ENCODE results near the gene SCCPDH.

Gene SCCPDH

DNA sequence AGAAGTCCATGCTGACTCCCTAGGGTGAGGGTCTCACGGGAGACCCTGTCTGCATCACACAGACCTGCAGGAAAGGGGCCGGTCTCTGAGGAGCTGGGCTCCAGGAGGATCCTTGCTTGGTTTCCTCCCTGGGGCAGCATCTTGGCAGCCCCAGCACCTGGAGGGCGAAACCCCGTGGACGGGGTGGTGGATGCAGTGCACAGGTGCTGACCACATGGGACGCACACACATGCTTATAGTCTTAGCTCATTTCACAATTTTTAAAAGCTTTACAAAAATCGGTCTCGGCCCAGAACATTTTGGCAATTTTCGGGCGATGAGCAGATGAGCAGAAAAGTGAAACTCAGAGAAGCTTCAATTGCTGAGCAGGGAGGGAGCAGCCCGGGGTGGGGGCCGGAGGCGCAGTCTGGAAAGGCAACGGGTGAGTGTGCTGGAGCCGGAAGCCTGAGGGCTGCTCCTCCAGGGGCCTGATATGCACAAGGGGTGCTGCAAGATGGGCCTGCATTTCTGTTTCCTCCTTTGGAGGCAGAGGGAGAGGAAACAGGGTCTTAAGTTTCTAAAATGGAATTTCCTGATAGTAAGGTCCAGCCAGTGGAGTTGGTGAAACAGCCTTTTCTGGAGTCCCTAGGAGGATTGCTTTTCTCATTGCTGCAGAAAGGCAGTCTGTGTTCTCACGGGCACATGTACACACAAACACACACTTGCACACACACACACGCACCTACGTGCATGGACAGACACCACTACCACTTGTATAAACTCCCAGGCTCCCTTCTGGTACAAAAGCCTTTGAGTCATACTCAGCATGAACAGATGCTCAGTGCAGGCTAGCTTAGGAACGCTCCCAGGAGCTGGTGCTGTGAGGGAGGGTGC is 60.6 kb downstream of the SCCPDH start:
- DNase-seq (ENCODE audit: extremely low spot score) = no peak
- POLR2A ChIA-PET = no interaction called here
- CTCF ChIA-PET = no interaction called here
- TF ChIP-seq SUZ12 (IDR thresholded peaks at IDR 0.05) = no peak
- no peak for TF ChIP-seq BHLHE40 (IDR thresholded peaks at IDR 0.05; ENCODE audit: borderline replicate concordance)
- TF ChIP-seq ELF4 (IDR thresholded peaks at IDR 0.05) = no peak
- no peak for TF ChIP-seq TARDBP (IDR thresholded peaks at IDR 0.05)
- no peak for TF ChIP-seq CTBP1 (IDR thresholded peaks at IDR 0.05; ENCODE audit: borderline replicate concordance)
- TF ChIP-seq FOXM1 (IDR thresholded peaks at IDR 0.05; ENCODE audit: borderline replicate concordance) = no peak
- no peak for TF ChIP-seq FOXK2 (IDR thresholded peaks at IDR 0.05)
- TF ChIP-seq HDGF (IDR thresholded peaks at IDR 0.05; ENCODE audit: borderline replicate concordance) = no peak
- no peak for TF ChIP-seq LEF1 (IDR thresholded peaks at IDR 0.05; ENCODE audit: borderline replicate concordance)
- TF ChIP-seq, protein P1, sequence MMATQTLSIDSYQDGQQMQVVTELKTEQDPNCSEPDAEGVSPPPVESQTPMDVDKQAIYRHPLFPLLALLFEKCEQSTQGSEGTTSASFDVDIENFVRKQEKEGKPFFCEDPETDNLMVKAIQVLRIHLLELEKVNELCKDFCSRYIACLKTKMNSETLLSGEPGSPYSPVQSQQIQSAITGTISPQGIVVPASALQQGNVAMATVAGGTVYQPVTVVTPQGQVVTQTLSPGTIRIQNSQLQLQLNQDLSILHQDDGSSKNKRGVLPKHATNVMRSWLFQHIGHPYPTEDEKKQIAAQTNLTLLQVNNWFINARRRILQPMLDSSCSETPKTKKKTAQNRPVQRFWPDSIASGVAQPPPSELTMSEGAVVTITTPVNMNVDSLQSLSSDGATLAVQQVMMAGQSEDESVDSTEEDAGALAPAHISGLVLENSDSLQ (IDR thresholded peaks at IDR 0.05) = no peak

DNA sequence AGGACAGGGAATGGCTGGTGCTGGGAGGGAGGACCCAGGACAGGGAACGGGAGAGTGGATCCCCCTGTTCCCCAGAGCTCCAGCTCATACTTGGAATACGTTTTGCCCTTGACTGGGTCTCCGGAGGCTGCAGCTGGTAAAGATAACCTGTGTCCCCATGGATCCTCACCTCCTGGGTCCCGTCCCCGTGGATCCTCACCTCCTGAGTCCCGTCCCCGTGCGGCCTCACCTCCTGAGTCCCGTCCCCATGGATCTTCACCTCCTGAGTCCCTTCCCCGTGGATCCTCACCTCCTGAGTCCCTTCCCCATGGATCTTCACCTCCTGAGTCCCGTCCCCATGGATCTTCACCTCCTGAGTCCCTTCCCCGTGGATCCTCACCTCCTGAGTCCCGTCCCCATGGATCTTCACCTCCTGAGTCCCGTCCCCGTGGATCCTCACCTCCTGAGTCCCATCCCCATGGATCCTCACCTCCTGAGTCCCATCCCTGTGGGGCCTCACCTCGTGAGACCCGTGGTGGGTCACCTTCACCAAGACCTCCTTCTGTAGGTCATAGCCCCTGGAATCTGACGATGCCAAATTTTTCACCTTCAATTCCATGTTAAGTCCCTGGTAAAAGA is 61.4 kb downstream of the SCCPDH start:
- POLR2A ChIA-PET = no interaction called here
- CTCF ChIA-PET = no interaction called here
- peak; percentile 13 for DNase-seq (ENCODE audit: extremely low spot score)

DNA sequence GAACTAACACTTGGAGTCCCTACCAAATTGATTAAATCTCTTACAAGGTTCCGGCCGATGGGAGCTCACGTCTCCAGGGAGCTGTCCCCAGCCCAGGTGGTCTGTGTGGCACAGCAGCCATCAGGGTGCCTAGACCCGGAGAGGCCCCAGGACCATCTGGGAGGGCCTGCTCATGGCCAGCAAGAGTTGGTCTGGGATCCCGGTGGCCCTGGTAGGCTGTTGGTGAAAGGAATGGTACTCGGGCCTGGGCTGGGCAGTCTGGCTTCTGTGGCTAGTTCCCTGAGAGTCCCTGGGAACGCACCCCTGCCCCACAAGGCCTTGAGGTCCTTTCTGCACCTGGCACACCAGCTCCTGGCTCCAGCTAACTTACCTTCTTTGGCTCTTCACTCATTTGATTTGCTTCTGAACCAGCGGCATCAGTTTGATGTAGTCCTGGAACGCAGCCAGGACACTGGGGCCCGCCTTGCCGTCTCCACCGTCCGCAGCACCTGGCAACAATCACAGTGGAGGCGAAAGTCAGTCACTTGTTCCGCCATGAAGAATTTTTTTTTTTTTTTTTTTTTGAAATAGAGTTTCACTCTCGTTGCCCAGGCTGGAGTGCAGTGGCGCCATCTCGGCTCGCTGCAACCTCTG is 62.5 kb downstream of the SCCPDH start:
- no peak for DNase-seq (ENCODE audit: extremely low spot score)
- ChIA-PET CTCF (no interaction called here), POLR2A (no interaction called here)
- no peak for TF ChIP-seq NFRKB (IDR thresholded peaks at IDR 0.05)
- no peak for TF ChIP-seq L3MBTL2 (conservative IDR thresholded peaks at IDR 0.05)
- TF ChIP-seq HDGF (IDR thresholded peaks at IDR 0.05; ENCODE audit: borderline replicate concordance) = no peak
- TF ChIP-seq SUZ12 (IDR thresholded peaks at IDR 0.05) = no peak
- TF ChIP-seq LEF1 (IDR thresholded peaks at IDR 0.05; ENCODE audit: borderline replicate concordance) = no peak
- TF ChIP-seq FOXM1 (IDR thresholded peaks at IDR 0.05; ENCODE audit: borderline replicate concordance) = no peak
- TF ChIP-seq ARNT (IDR thresholded peaks at IDR 0.05) = no peak
- no peak for TF ChIP-seq FOXA1 (IDR thresholded peaks at IDR 0.05)
- no peak for TF ChIP-seq BHLHE40 (IDR thresholded peaks at IDR 0.05; ENCODE audit: borderline replicate concordance)
- no peak for TF ChIP-seq TARDBP (IDR thresholded peaks at IDR 0.05)
- TF ChIP-seq FOXK2 (IDR thresholded peaks at IDR 0.05) = no peak
- TF ChIP-seq SP1 (IDR thresholded peaks at IDR 0.05) = no peak
- TF ChIP-seq ELF4 (IDR thresholded peaks at IDR 0.05) = no peak

More for the DNA sequence above, 61.4 kb downstream of the SCCPDH start:
- no peak for TF ChIP-seq SP1 (IDR thresholded peaks at IDR 0.05)
- no peak for TF ChIP-seq SUZ12 (IDR thresholded peaks at IDR 0.05)
- no peak for TF ChIP-seq FOXK2 (IDR thresholded peaks at IDR 0.05)

DNA sequence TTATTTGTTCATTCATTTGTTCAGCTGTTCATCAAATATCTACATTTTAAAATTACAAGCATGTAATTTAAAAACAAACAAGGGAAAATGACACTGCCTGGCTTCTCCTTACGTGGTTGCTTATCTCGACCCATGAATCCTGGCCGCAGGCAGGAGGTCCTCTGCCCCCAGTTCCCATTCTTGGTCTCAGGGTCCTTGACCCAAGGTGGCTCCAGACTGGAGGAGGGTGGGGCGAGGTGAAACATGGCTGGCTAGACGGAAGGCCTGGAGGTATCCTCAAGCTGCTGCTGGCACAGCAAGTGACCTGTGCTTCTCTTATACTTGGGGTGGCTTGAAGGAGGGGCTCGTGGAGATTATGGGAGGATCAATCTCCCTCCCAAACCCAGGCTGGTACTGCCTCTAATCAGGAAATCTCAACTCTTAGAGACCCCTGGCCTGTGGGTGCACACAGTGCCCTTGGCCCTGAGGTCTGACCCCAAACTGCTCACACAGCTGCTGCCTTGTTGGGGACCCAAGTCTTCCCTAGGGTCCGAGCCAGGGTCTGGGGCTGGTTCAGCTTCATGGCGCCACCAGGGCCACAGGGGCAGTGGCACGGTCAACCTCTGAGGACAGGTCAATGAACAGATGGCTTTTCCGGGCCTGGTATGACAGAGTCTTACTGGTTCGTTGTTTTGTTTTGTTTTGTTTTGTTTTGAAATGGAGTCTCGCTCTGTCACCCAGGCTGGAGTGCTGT is 63.7 kb downstream of the SCCPDH start:
- POLR2A ChIA-PET = no interaction called here
- CTCF ChIA-PET = no interaction called here
- no peak for DNase-seq (ENCODE audit: extremely low spot score)
- TF ChIP-seq ZNF384 (IDR thresholded peaks at IDR 0.05) (no peak), SP1 (IDR thresholded peaks at IDR 0.05) (no peak), CTBP1 (IDR thresholded peaks at IDR 0.05; ENCODE audit: borderline replicate concordance) (no peak), L3MBTL2 (conservative IDR thresholded peaks at IDR 0.05) (no peak), ELF4 (IDR thresholded peaks at IDR 0.05) (no peak), FOXA1 (IDR thresholded peaks at IDR 0.05) (no peak), FOXK2 (IDR thresholded peaks at IDR 0.05) (no peak)
- TF ChIP-seq, protein P1 (IDR thresholded peaks at IDR 0.05) = no peak

DNA sequence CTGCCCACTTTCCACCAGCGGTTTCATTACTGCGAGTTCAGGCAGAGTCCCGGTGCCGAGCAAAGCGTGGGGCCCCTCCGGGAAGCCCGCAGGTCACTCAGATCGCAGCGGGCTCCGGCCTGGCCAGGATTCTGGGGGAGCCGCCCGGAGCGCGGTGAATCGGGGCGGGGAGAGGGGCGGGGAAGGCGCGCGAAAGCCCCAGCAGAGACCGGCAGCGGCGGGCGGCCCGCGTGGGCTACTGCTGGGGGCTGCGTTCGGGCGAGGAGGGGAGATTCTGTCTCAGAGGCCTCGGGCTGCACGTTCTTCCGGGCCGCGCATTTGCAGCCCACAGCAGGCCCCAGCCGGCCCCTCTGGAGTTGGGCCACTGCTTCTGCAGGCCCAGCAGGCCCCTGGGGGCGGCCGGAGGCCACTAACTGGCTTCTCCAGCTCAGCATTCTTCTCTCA is 64.7 kb downstream of the SCCPDH start:
- ChIA-PET POLR2A (no interaction called here), CTCF (no interaction called here)
- DNase-seq (ENCODE audit: extremely low spot score) = no peak
- TF ChIP-seq LEF1 (IDR thresholded peaks at IDR 0.05; ENCODE audit: borderline replicate concordance) = no peak
- TF ChIP-seq ZNF384 (IDR thresholded peaks at IDR 0.05) = no peak
- TF ChIP-seq L3MBTL2 (conservative IDR thresholded peaks at IDR 0.05) = no peak
- no peak for TF ChIP-seq NFRKB (IDR thresholded peaks at IDR 0.05)
- no peak for TF ChIP-seq FOXM1 (IDR thresholded peaks at IDR 0.05; ENCODE audit: borderline replicate concordance)
- no peak for TF ChIP-seq ELF4 (IDR thresholded peaks at IDR 0.05)
- TF ChIP-seq FOXK2 (IDR thresholded peaks at IDR 0.05) = no peak
- TF ChIP-seq TARDBP (IDR thresholded peaks at IDR 0.05) = no peak
- TF ChIP-seq HDGF (IDR thresholded peaks at IDR 0.05; ENCODE audit: borderline replicate concordance) = no peak
- TF ChIP-seq SP1 (IDR thresholded peaks at IDR 0.05) = no peak
- TF ChIP-seq BHLHE40 (IDR thresholded peaks at IDR 0.05; ENCODE audit: borderline replicate concordance) = no peak
- no peak for TF ChIP-seq SUZ12 (IDR thresholded peaks at IDR 0.05)
- TF ChIP-seq, protein P1 (IDR thresholded peaks at IDR 0.05) = no peak
- TF ChIP-seq FOXA1 (IDR thresholded peaks at IDR 0.05) = no peak
- TF ChIP-seq CTBP1 (IDR thresholded peaks at IDR 0.05; ENCODE audit: borderline replicate concordance) = no peak

All from HEK293T (cell line).